Measurements from ENCODE around the gene IGHMBP2. TPM values are rescaled to one million over a fixed set of nuclear protein-coding genes. Genes with fewer than 3 reads are reported as not detected.

The IGHMBP2 gene
- total and polyA plus RNA-seq, 12 donors = 9.0 to 24.3 (median 12.1) TPM

DNA sequence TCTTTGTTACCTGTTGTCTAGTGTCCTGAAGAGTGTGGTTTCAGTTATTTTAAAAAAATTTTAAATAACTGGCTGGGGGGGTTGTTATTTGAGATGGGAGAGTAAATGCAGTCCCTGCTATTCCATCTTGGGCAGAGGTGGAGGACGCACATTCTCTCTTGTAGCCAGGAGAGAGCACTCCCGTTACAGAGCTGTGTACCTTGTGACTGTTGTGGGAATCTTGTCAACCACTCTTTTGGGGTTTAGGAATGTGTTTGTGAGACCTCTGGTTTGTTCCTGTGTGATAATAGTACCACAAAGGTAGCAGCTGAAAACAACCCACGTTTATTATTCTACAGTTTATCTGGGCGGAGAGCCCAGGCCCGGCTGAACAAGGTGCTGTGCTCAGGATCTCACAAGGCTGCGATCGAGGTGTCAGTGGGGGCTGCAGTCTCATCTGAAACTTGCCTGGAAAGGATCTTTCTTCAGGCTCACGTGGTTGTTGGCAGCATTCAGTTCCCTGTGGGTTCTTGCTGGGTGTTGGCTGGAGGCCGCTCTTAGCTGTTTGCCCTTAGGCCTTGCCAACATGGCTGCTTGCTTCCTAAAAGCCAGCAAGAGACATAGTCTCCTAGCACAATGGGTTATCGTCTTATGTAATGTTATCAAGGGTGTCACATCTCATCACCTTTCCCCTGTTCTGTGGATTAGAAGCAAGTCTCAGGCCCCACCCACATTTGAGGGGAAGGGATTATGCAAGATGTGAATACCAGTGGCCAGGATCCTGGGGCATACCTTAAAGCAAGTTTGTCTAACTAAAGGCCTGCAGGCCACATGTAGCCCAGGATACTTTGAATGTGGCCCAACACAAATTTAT is 20.6 kb downstream of the IGHMBP2 start:
- peak in 4 of 8 donors; percentile 29 to 61 (median 48) for ATAC-seq
- no peak overlapping the region for H3K4me3 ChIP-seq
- TF ChIP-seq, protein P1, sequence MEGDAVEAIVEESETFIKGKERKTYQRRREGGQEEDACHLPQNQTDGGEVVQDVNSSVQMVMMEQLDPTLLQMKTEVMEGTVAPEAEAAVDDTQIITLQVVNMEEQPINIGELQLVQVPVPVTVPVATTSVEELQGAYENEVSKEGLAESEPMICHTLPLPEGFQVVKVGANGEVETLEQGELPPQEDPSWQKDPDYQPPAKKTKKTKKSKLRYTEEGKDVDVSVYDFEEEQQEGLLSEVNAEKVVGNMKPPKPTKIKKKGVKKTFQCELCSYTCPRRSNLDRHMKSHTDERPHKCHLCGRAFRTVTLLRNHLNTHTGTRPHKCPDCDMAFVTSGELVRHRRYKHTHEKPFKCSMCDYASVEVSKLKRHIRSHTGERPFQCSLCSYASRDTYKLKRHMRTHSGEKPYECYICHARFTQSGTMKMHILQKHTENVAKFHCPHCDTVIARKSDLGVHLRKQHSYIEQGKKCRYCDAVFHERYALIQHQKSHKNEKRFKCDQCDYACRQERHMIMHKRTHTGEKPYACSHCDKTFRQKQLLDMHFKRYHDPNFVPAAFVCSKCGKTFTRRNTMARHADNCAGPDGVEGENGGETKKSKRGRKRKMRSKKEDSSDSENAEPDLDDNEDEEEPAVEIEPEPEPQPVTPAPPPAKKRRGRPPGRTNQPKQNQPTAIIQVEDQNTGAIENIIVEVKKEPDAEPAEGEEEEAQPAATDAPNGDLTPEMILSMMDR (IDR thresholded peaks at IDR 0.05) = peak in 3 of 9 donors; percentile 17 to 20 (median 19)
- H3K27me3 ChIP-seq = no peaks in the 10 kb centered on the region
- intact Hi-C loops (cut with DNase I) = loop anchor here in 6 of 10 donors (10.0 kb wide), 2 partner anchors 121 to 161 kb away; partner anchors contain the start of gene TPCN2 (in 6 of the 6)
- H3K27ac ChIP-seq = peak overlapping the region in 5 of 10 donors; percentile 45 to 77 (median 66)
- H3K9me3 ChIP-seq = peaks cover 0 to 29% (median 13%) of the 10 kb centered on the region in 11 donors
- H3K36me3 ChIP-seq = peaks cover 0 to 93% (median 40%) of the 10 kb centered on the region in 9 donors
- WGBS, 2 donors = 64 to 76% methylated on average over 10 of the region's 10 CpGs
- peaks cover 13 to 34% (median 25%) of the 10 kb centered on the region in 9 donors for H3K4me1 ChIP-seq
- no peak for DNase-seq

DNA sequence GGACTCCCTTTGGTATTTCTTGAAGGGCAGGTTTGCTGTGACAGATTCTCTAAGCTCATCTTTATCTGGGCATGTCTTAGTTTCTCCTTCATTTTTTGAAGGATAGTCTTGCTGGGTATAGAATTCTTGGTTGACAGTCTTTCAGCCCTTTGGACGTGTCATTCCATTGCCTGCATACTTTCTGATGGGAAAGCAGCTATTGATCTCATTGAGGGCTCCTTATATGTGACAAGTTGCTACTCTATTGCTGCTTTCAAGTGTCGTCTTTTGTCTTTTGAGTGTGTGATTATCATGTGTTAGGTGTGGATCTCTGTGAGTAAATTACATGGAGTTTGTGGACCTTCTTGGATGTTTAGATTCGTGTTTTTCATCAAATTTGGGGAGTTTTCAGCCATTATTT is 21.9 kb downstream of the IGHMBP2 start:
- Histone ChIP-seq H3K9me3 (peaks cover 0 to 29% (median 13%) of the 10 kb centered on the region in 11 donors), H3K4me1 (peaks cover 13 to 39% (median 30%) of the 10 kb centered on the region in 9 donors), H3K27me3 (no peaks in the 10 kb centered on the region), H3K27ac (no peak overlapping the region), H3K36me3 (peaks cover 0 to 93% (median 52%) of the 10 kb centered on the region in 9 donors), H3K4me3 (no peak overlapping the region)
- TF ChIP-seq, protein P1 (IDR thresholded peaks at IDR 0.05) = no peak
- 79 to 98% methylated on average over 3 of the region's 3 CpGs for WGBS, 2 donors
- intact Hi-C loops (cut with DNase I) = loop anchor here in 8 of 10 donors (5.0 to 10.0 kb wide), 3 partner anchors 117 to 159 kb away; partner anchors contain the start of gene TPCN2 (in 6 of the 8)
- ATAC-seq = no peak
- DNase-seq = no peak

DNA sequence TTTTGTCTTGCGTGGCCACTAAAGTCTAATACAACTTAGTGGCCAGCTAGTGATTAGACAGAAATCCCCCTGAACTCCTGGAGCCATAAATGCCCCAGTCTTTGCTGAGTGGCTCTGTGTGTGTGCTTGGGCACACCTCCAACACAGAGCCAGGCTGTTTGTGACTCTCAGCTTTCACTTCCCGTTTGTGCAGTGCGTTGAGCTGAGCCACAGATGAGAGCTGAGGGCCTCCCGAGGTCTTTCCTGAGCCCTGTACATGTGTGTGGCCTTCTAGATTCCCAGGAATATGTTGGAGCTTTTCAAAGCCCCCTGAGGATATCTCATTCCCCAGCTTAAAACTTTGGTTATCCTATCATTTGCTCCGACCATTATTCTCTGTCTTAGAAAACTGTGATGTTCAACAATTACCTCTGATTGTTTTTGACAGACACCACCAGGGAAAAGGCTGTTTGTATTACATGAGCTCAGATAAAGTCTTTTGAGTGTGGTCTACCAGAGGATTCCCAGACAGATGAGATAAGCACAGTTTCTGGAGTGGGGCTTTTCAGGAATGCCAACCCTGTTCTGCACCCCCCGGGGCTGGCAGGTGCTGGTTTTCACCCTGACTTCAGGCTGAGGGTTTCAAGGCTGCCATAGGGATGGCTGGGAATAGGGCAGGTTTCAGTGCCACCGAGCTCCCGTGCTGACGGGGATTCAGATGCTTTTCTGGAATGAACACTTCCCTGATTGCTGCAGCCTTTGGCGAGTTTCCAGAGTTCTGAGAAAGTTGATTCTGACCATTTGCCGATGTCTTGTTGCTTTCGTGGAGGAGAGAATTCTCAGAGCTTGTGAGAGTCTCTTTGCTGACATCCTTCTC is 23.8 kb downstream of the IGHMBP2 start:
- peaks cover 0 to 89% (median 50%) of the 10 kb centered on the region in 9 donors for H3K36me3 ChIP-seq
- TF ChIP-seq, protein P1 (IDR thresholded peaks at IDR 0.05) = no peak
- peaks cover 0 to 29% (median 13%) of the 10 kb centered on the region in 11 donors for H3K9me3 ChIP-seq
- H3K27me3 ChIP-seq = no peaks in the 10 kb centered on the region
- 29 to 36% methylated on average over 12 of the region's 12 CpGs for WGBS, 2 donors
- peak overlapping the region in 9 of 10 donors; percentile 28 to 82 (median 49) for H3K27ac ChIP-seq
- H3K4me1 ChIP-seq = peaks cover 13 to 40% (median 30%) of the 10 kb centered on the region in 9 donors
- H3K4me3 ChIP-seq = no peak overlapping the region
- DNase-seq (no peak), ATAC-seq (peak in 7 of 8 donors; percentile 4 to 59 (median 49))
- intact Hi-C loops (cut with DNase I) = loop anchor here in 8 of 10 donors (5.0 to 10.0 kb wide), 3 partner anchors 115 to 157 kb away; partner anchors contain the start of gene TPCN2 (in 6 of the 8)
